HCT116 (cell line): ENCODE results near the gene SCN10A. TPM values are rescaled to one million over a fixed set of nuclear protein-coding genes. Genes with fewer than 3 reads are reported as not detected.

Experiments used
- ATAC-seq: fragments of 200-7000 bp; cut with Tn5 transposase; 2 replicates; pipeline ENCODE4 v1.9.1; 2020; ENCODE audit warnings: mild to moderate bottlenecking, moderate library complexity
- BruUV-seq: library from RNA; stranded (reverse); fragments of 400-500 nt; replicated peaks from 2 replicates; lab custom pipeline; 2021; lab: Mats Ljungman, UMichigan
- CTCF ChIA-PET: fragments of 300-600 bp; sonication (Branson Sonifier 250); formaldehyde crosslinking; loops from one replicate; lab custom pipeline; 2021; ENCODE audit warnings: antibody characterized with exemption; lab: Charles Lee
- POLR2A ChIA-PET: fragments of 300-600, 350-600 bp; sonication (Branson Sonifier 250); formaldehyde crosslinking; loops from one replicate; lab custom pipeline; 2021; ENCODE audit warnings: antibody characterized with exemption; lab: Charles Lee
- RAD21 ChIA-PET, 2 experiments: fragments of 300-600 bp; sonication (Branson Sonifier 250); formaldehyde crosslinking; loops; one replicate each; lab custom pipeline; 2023; ENCODE audit warnings: low total read pairs in 2 of 2; ENCODE audit not compliant: uncharacterized antibody in 2 of 2, unreplicated experiment in 2 of 2, low non-redundant PET in 1 of 2; lab: Charles Lee
- DNase-seq: peaks from one replicate; pipeline ENCODE4 v3.0.0-alpha.2; 2010; ENCODE audit warnings: low read depth, low spot score
- H2AFZ ChIP-seq: fragments of 200-600 bp; shearing (Covaris generic), sonication (generic); 2 replicates; pipeline ENCODE4 v1.6.1; 2017; ENCODE audit warnings: low read depth, mixed run types, mixed read lengths, antibody characterized with exemption, low read length; ENCODE audit not compliant: poor library complexity, severe bottlenecking
- H3K27ac ChIP-seq: 2 replicates; pipeline ENCODE4 v1.5.1; 2012; ENCODE audit warnings: low read depth, low read length
- H3K27me3 ChIP-seq: fragments of 200-600 bp; sonication (generic); 2 replicates; pipeline ENCODE4 v1.6.1; 2016; ENCODE audit warnings: mixed run types, low read length, mixed read lengths; ENCODE audit not compliant: insufficient read depth
- H3K36me3 ChIP-seq, 2 experiments: fragments of 200-500 bp in 1 of 2; fragments of 200-600 bp in 1 of 2; sonication (Bioruptor generic) in 1 of 2; sonication (generic) in 1 of 2; 2 replicates each; pipeline versions ENCODE4 v1.5.1 to v1.6.1; 2014 to 2016; ENCODE audit warnings: low read length in 2 of 2, inconsistent platforms in 1 of 2, mixed read lengths in 1 of 2, mixed run types in 1 of 2; ENCODE audit not compliant: insufficient read depth in 2 of 2, control insufficient read depth in 1 of 2
- H3K4me1 ChIP-seq, 2 experiments: fragments of 200-600 bp in 1 of 2; sonication (generic) in 1 of 2; 2 replicates each; pipeline versions ENCODE4 v1.5.1 to v1.6.1; 2012 to 2017; ENCODE audit warnings: low read length in 2 of 2, inconsistent platforms in 1 of 2, mild to moderate bottlenecking in 1 of 2, mixed read lengths in 1 of 2, mixed run types in 1 of 2, moderate library complexity in 1 of 2; ENCODE audit not compliant: insufficient read depth in 2 of 2, control insufficient read depth in 1 of 2
- H3K4me2 ChIP-seq: fragments of 200-600 bp; sonication (generic); 2 replicates; pipeline ENCODE4 v1.6.1; 2017; ENCODE audit warnings: mixed run types, low read length, mixed read lengths
- H3K4me3 ChIP-seq, 2 experiments: fragments of 200-600 bp in 1 of 2; sonication (generic) in 1 of 2; replicated peaks in 1 of 2; 2 replicates each; pipeline ENCODE4 v1.5.1; 2011 to 2016; ENCODE audit warnings: low read length in 2 of 2, control low read depth in 1 of 2, low read depth in 1 of 2, mild to moderate bottlenecking in 1 of 2, mixed read lengths in 1 of 2, mixed run types in 1 of 2
- H3K79me2 ChIP-seq: fragments of 200-600 bp; sonication (generic); 2 replicates; pipeline ENCODE4 v1.6.1; 2017; ENCODE audit warnings: mild to moderate bottlenecking, mixed run types, low read length, moderate library complexity, mixed read lengths; ENCODE audit not compliant: insufficient read depth
- H3K9ac ChIP-seq: fragments of 200-600 bp; sonication (generic); 2 replicates; pipeline ENCODE4 v1.6.1; 2016; ENCODE audit warnings: low read length, mixed read lengths
- H3K9me2 ChIP-seq: fragments of 200-600 bp; sonication (generic), shearing (Covaris generic); 2 replicates; pipeline ENCODE4 v1.6.1; 2017; ENCODE audit warnings: mixed run types, mild to moderate bottlenecking, moderate library complexity; ENCODE audit not compliant: insufficient read depth
- H3K9me3 ChIP-seq, 2 experiments: fragments of 200-500 bp in 1 of 2; fragments of 200-600 bp in 1 of 2; sonication (Bioruptor generic) in 1 of 2; sonication (generic) in 1 of 2; 2 replicates each; pipeline ENCODE4 v1.6.1; 2014 to 2017; ENCODE audit warnings: low read length in 2 of 2, mixed read lengths in 2 of 2, inconsistent platforms in 1 of 2, low read depth in 1 of 2, mild to moderate bottlenecking in 1 of 2, mixed run types in 1 of 2, moderate library complexity in 1 of 2; ENCODE audit not compliant: control insufficient read depth in 1 of 2, insufficient read depth in 1 of 2
- H4K20me1 ChIP-seq: fragments of 200-600 bp; sonication (generic), shearing (Covaris generic); 2 replicates; pipeline ENCODE4 v1.6.1; 2017; ENCODE audit warnings: mixed run types, mild to moderate bottlenecking, moderate library complexity; ENCODE audit not compliant: insufficient read depth
- CEBPB ChIP-seq: IDR thresholded peaks from 2 replicates; pipeline ENCODE4 v1.6.1; 2012; ENCODE audit warnings: low read depth
- EZH2 ChIP-seq: fragments of 200-600 bp; sonication (generic); IDR thresholded peaks from 2 replicates; pipeline ENCODE4 v1.6.1; 2017; ENCODE audit warnings: antibody characterized with exemption, mixed run types
- TCF7L2 ChIP-seq: IDR thresholded peaks from 2 replicates; pipeline ENCODE4 v1.7.0; 2011; ENCODE audit warnings: borderline replicate concordance, inconsistent platforms; ENCODE audit not compliant: insufficient read depth, insufficient read length; ENCODE audit errors: extremely low read depth
- YY1 ChIP-seq: IDR thresholded peaks from 2 replicates; pipeline ENCODE4 v1.6.1; 2011; ENCODE audit warnings: low read length, low read depth, moderate library complexity, mild to moderate bottlenecking; ENCODE audit not compliant: insufficient replicate concordance; ENCODE audit errors: extremely low read depth
- ZBTB33 ChIP-seq: IDR thresholded peaks from 2 replicates; pipeline ENCODE4 v1.6.1; 2011; ENCODE audit warnings: mild to moderate bottlenecking, low read length, moderate library complexity; ENCODE audit not compliant: insufficient replicate concordance; ENCODE audit errors: extremely low read depth
- ZFX ChIP-seq: fragments of 450-650 bp; IDR thresholded peaks from 2 replicates; pipeline ENCODE4 v1.6.1; 2017
- intact Hi-C: fragments of 100-400 bp; cut with micrococcal nuclease; formaldehyde crosslinking; loops from 2 replicates; pipeline ENCODE4 v1.10.0; 2022
- total RNA-seq: library from RNA; stranded (reverse); gene quantifications from one replicate; pipeline ENCODE4 v1.2.1, GENCODE V29; 2021; ENCODE audit not compliant: unreplicated experiment

The SCN10A gene
- total RNA-seq, 1 experiment from 2014 or later, result not detected

GRCh38 chr3:38652934-38653333 is 163.1 kb downstream of the SCN10A start:
- BruUV-seq, result no TSS peak
- RAD21 ChIA-PET, result no interaction called here
- ATAC-seq, result no peak

More at GRCh38 chr3:38652934-38653333, 163.1 kb downstream of the SCN10A start:
- Histone ChIP-seq H3K36me3 (no peaks in the 10 kb centered on the region), H3K27me3 (no peaks in the 10 kb centered on the region), H3K79me2 (no peaks in the 10 kb centered on the region), H3K4me2 (no peak overlapping the region), H4K20me1 (no peaks in the 10 kb centered on the region), H3K9me3 (no peaks in the 10 kb centered on the region), H3K4me3 (no peak overlapping the region), H2AFZ (no peak overlapping the region), H3K27ac (no peak overlapping the region), H3K9ac (no peak overlapping the region), H3K9me2 (no peaks in the 10 kb centered on the region), H3K4me1 (peaks cover 11 to 24% of the 10 kb centered on the region in 2 experiments)
- ChIA-PET POLR2A (no interaction called here), CTCF (no interaction called here)
- no peak for DNase-seq
- intact Hi-C loops, result loop anchor here (10.0 kb wide), 1 partner anchor 798 kb away; no protein-coding TSS in a partner anchor
- TF ChIP-seq CEBPB (no peak), ZFX (no peak), YY1 (no peak), EZH2 (no peak), TCF7L2 (no peak), ZBTB33 (no peak)
